ENCODE results near the gene GAL3ST1.
"Not testable (repeated sequence)": the region's sequence is repeated elsewhere in the genome, so short reads cannot be mapped to it uniquely, and the experiment has no call there.

Gene GAL3ST1

GRCh38 chr22:30574095-30574981 is at the start of gene GAL3ST1:
GAL3ST1 (minus strand) TSS chr22:30574665; CDS start chr22:30557392, 17,273 bp downstream.
- no peak for DNase-seq (ENCODE audit: low read depth)

GRCh38 chr22:30619909-30620308 is 45.4 kb upstream of the GAL3ST1 start:
- DNase-seq (ENCODE audit: low read depth) = not testable (repeated sequence)

GRCh38 chr22:30617819-30618218 is 43.4 kb upstream of the GAL3ST1 start:
- no peak for DNase-seq (ENCODE audit: low read depth)

DNA sequence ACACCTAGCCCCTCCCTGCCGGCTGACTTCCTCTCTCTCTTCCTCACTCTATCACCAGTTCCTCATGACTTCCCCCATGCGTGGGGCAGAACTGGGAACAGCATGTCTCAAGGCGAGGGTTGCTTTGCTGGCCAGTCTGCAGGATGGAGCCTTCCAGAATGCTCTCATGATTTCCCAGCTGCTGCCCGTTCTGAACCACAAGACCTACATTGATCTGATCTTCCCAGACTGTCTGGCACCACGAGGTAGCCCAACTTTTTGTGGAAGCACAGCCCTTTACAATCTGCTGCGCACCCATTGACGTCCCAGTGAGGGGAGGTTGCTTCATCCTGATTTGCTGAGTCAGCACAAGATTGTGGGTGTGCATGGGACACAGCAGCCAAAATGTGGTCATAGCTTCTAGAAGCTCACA is 41.1 kb upstream of the GAL3ST1 start:
- DNase-seq (ENCODE audit: low read depth) = no peak

DNA sequence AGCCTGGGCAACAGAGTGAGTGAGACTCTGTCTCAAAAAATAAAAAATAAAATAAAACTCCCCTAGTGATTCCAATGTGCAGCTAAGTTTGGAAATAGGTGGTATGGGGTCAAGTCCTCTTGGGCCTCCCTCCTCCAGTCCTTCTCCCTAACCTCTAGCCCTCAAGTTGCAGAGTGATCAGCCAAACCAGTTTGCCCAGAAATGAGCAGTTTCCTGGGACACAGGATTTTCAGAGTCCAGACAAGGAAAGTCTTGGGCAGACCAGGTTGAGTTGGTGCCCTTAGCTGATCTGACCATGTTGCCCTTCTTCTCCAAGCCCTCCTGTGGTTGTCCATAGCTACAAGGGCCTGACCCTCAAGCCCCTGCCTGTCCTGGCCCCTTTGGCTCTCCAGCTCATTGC is 40.4 kb upstream of the GAL3ST1 start:
- no peak for DNase-seq (ENCODE audit: low read depth)

DNA sequence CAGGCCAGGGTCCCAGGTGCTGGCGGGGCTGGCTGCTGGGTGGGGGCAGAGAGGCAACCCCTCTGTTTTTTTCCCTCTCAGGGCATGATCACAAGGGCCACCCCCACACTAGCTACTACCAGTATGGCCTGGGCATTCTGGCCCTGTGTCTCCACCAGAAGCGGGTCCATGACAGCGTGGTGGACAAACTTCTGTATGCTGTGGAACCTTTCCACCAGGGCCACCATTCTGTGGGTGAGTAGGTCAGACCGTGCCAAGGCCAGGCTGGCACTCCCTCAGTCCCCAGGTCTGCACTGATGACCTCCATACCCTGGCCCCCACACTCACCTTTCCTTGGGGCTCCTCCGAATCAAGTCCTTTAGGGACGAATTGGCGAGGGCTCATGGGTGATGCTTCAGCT is 39.8 kb upstream of the GAL3ST1 start:
- DNase-seq (ENCODE audit: low read depth) = no peak

DNA sequence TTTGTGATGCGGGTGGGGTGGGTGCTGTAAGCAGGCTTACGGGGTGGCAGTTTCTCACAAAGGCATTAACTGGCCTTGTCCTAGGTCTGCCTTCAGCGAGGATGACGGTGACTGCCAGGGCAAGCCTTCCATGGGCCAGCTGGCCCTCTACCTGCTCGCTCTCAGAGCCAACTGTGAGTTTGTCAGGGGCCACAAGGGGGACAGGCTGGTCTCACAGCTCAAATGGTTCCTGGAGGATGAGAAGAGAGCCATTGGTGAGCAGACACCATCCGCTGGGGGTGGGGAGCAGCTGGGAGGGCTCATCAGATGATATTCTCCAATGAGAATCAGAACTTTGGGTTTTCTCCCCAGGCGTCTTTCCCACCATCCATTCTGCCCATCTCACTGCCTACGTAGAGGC is 38.3 kb upstream of the GAL3ST1 start:
- DNase-seq (ENCODE audit: low read depth) = no peak

GRCh38 chr22:30611197-30611596 is 36.7 kb upstream of the GAL3ST1 start:
- peak; percentile 33 for DNase-seq (ENCODE audit: low read depth)

- DNase-seq (ENCODE audit: low read depth) = no peak
Measured at GRCh38 chr22:30610299-30610698, 35.8 kb upstream of the GAL3ST1 start.

DNA sequence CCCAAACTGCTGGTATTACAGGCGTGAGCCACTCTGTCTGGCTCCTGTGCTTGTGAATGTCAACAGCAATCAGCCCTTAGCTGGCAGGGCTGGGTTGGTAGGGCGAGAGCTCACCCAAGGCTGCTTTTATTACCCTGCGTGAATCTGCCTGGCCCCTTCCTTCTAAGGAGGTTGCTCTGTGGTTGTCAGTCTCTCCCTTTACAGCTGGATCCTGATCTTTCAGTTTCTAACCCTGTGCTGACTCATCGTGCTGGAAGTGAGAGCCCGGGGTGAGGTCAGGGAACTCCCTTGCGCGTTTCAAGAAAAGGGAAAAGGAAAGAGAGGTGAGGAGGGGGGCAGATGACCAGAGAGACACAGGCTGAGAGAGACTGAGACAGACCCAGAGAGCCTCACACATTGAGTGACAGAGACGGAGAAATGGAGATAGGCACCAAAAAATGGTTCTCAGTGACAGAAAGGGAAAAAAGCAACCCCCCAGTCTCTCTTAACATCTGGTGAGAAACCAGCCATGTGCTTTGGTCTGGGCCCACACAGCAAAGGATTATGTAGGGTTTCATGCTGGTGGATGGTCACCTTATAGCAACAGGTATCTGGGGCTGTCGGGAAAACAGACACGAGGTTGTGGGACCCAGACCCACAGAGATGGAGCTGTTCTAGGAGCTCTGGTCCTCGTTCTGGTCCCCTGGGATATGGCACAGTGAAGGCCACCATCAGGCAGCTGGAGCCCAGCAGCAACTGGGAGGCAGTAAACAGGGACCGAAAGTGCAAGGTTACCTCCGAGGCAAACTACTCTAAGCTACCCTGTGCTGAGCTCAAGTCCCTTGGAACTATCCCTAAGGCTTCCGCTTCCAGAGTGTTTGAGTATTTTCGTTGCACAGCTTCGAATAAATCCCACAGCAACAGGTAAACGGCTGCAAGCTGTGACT is 35.1 kb upstream of the GAL3ST1 start:
- peak; percentile 89 for DNase-seq (ENCODE audit: low read depth)

GRCh38 chr22:30607939-30608338 is 33.5 kb upstream of the GAL3ST1 start:
- DNase-seq (ENCODE audit: low read depth) = no peak

GRCh38 chr22:30607300-30607930 is 33.0 kb upstream of the GAL3ST1 start:
- DNase-seq (ENCODE audit: low read depth) = no peak

- DNase-seq (ENCODE audit: low read depth) = peak; percentile 84
Measured at GRCh38 chr22:30606455-30607299, 32.2 kb upstream of the GAL3ST1 start, which contains the start of gene TCN2. TCN2 (plus strand) TSS chr22:30607174; CDS start chr22:30607332, 158 bp downstream.

DNA sequence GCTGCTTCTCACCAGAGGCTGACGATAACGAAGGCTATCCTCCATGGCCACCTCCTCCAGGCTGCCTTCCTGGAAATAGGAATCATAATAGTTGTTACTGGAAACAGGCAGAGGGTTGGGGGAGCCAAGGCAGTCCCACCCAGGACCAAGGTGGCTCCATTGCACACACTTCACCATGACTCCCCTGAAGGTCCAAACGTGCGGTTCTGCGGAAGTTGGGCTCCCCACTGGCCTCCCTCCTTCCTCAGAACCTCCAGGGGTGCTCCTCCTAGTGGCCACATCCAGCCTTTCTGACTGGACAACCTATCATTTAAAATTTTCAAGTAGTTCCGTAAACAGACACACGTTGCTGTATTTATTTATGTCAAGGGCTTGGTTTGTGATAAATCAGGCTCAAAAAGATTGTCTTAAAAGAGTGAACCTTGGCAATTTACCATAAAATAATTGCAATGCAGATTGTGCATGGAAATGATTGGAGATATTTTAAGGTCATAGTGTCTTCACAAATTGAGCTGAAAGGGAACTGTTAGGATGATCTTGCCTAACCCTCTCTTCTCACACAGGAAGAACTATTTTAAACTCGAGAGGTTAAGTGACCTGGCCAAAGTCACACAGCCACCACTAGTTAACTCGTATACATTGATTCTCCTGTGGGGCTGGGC is 31.1 kb upstream of the GAL3ST1 start:
- peak; percentile 41 for DNase-seq (ENCODE audit: low read depth)

GRCh38 chr22:30604723-30605122 is 30.3 kb upstream of the GAL3ST1 start:
- DNase-seq (ENCODE audit: low read depth) = no peak

GRCh38 chr22:30603801-30604200 is 29.3 kb upstream of the GAL3ST1 start:
- DNase-seq (ENCODE audit: low read depth) = no peak

- DNase-seq (ENCODE audit: low read depth) = peak; percentile 41
Measured at GRCh38 chr22:30602049-30602448, 27.6 kb upstream of the GAL3ST1 start.

DNA sequence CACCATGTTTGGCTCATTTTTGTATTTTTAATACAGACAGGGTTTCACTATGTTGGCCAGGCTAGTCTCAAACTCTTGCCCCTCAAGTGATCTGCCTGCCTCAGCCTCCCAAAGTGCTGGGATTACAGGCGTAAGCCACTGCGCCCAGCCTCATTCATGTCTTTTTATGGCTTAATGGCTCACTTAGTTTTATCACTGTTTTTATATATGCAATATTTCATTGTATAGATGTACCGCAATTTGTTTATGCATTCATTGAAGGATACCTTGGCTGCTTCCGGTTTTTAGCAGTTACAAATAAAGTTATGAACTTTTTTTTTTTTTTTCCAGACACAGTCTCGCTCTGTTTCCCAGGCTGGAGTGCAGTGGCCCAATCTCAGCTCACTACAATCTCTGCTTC is 27.0 kb upstream of the GAL3ST1 start:
- no peak for DNase-seq (ENCODE audit: low read depth)

GRCh38 chr22:30600921-30601320 is 26.5 kb upstream of the GAL3ST1 start:
- no peak for DNase-seq (ENCODE audit: low read depth)

GRCh38 chr22:30598986-30599385 is 24.5 kb upstream of the GAL3ST1 start:
- DNase-seq (ENCODE audit: low read depth) = no peak

DNA sequence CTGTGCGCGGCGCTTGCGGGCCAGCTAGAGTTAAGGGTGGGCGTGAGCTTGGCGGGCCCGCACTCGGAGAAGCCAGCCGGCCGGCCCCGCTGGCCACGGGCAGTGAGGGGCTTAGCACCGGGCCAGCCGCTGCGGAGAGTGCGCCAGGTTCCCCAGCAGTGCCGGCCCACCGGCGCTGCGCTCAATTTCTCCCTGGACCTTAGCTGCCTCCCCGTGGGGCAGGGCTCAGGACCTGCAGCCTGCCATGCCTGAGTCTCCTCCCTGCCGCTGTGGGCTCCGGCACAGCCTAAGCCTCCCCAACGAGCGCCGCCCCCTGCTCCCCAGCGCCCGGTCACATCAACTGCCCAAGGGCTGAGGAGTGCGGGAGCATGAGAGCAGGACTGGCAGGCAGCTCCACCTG is 22.4 kb upstream of the GAL3ST1 start:
- no peak for DNase-seq (ENCODE audit: low read depth)

Data from EH (cell line).